Nephron (organoid): Measurements from ENCODE around the gene SEZ6L.

Experiments
- H3K27ac Mint-ChIP-seq, 3 experiments: 2 replicates each; pipeline ENCODE4 v1.8.0; 2020; ENCODE audit warnings: mixed read lengths in 3 of 3, mild to moderate bottlenecking in 2 of 3, moderate library complexity in 1 of 3
- H3K27me3 Mint-ChIP-seq: 2 replicates; pipeline ENCODE4 v1.8.0; 2021; ENCODE audit warnings: low read depth, mild to moderate bottlenecking, moderate library complexity, mixed read lengths
- H3K36me3 Mint-ChIP-seq: 2 replicates; pipeline ENCODE4 v1.8.0; 2020; ENCODE audit warnings: low read depth, mixed read lengths
- H3K4me1 Mint-ChIP-seq: 2 replicates; pipeline ENCODE4 v1.8.0; 2020; ENCODE audit warnings: mixed read lengths
- H3K4me3 Mint-ChIP-seq, 3 experiments: 2 replicates each; pipeline ENCODE4 v1.8.0; 2020; ENCODE audit warnings: mild to moderate bottlenecking in 3 of 3, mixed read lengths in 3 of 3, moderate library complexity in 2 of 3
- H3K9me3 Mint-ChIP-seq: 2 replicates; pipeline ENCODE4 v1.8.0; 2020; ENCODE audit warnings: mixed read lengths
- CTCF ChIP-seq, 3 experiments: fragments of 200-600 bp; sonication (generic); IDR thresholded peaks; one replicate each; pipeline ENCODE4 v1.5.0; 2021; ENCODE audit warnings: antibody characterized with exemption in 3 of 3; ENCODE audit not compliant: unreplicated experiment in 3 of 3

The SEZ6L gene

GRCh38 chr22:26328221-26328620 lies 159.0 kb downstream of the SEZ6L start:
- Mint-ChIP-seq H3K4me1 (no peaks in the 10 kb centered on the region), H3K27me3 (peaks cover 38% of the 10 kb centered on the region), H3K9me3 (no peaks in the 10 kb centered on the region), H3K4me3 (no peak overlapping the region), H3K36me3 (no peaks in the 10 kb centered on the region), H3K27ac (no peak overlapping the region)
- no peak for TF ChIP-seq CTCF (IDR thresholded peaks at IDR 0.05; ENCODE audit: unreplicated experiment in 3 of 3)

GRCh38 chr22:26330971-26331625 lies 161.8 kb downstream of the SEZ6L start:
- no peak overlapping the region for H3K4me3 Mint-ChIP-seq
- no peaks in the 10 kb centered on the region for H3K36me3 Mint-ChIP-seq
- no peaks in the 10 kb centered on the region for H3K4me1 Mint-ChIP-seq
- H3K27me3 Mint-ChIP-seq = peaks cover 56% of the 10 kb centered on the region
- H3K27ac Mint-ChIP-seq = no peak overlapping the region
- no peaks in the 10 kb centered on the region for H3K9me3 Mint-ChIP-seq
- TF ChIP-seq CTCF (IDR thresholded peaks at IDR 0.05; ENCODE audit: unreplicated experiment in 3 of 3) = peak; percentile 78 to 92 (median 84)

GRCh38 chr22:26333088-26333800 lies 164.0 kb downstream of the SEZ6L start:
- Mint-ChIP-seq H3K36me3 (no peaks in the 10 kb centered on the region), H3K27ac (no peak overlapping the region), H3K4me3 (no peak overlapping the region), H3K4me1 (no peaks in the 10 kb centered on the region), H3K9me3 (no peaks in the 10 kb centered on the region), H3K27me3 (peaks cover 69% of the 10 kb centered on the region)
- TF ChIP-seq CTCF (IDR thresholded peaks at IDR 0.05; ENCODE audit: unreplicated experiment in 3 of 3) = no peak

GRCh38 chr22:26334232-26334631 lies 165.0 kb downstream of the SEZ6L start:
- Mint-ChIP-seq H3K27ac (no peak overlapping the region), H3K27me3 (peaks cover 67% of the 10 kb centered on the region), H3K36me3 (no peaks in the 10 kb centered on the region), H3K4me3 (no peak overlapping the region), H3K9me3 (no peaks in the 10 kb centered on the region), H3K4me1 (no peaks in the 10 kb centered on the region)
- TF ChIP-seq CTCF (IDR thresholded peaks at IDR 0.05; ENCODE audit: unreplicated experiment in 3 of 3) = no peak

GRCh38 chr22:26336773-26337172 lies 167.5 kb downstream of the SEZ6L start:
- no peak overlapping the region for H3K27ac Mint-ChIP-seq
- no peaks in the 10 kb centered on the region for H3K36me3 Mint-ChIP-seq
- H3K9me3 Mint-ChIP-seq = no peaks in the 10 kb centered on the region
- no peaks in the 10 kb centered on the region for H3K4me1 Mint-ChIP-seq
- no peak for TF ChIP-seq CTCF (IDR thresholded peaks at IDR 0.05; ENCODE audit: unreplicated experiment in 3 of 3)
- H3K4me3 Mint-ChIP-seq = no peak overlapping the region
- peaks cover 83% of the 10 kb centered on the region for H3K27me3 Mint-ChIP-seq

- H3K27me3 Mint-ChIP-seq = peaks cover 73% of the 10 kb centered on the region
- no peak overlapping the region for H3K4me3 Mint-ChIP-seq
- TF ChIP-seq CTCF (IDR thresholded peaks at IDR 0.05; ENCODE audit: unreplicated experiment in 3 of 3) = no peak
- peaks cover 5% of the 10 kb centered on the region for H3K4me1 Mint-ChIP-seq
- H3K36me3 Mint-ChIP-seq = no peaks in the 10 kb centered on the region
- H3K9me3 Mint-ChIP-seq = no peaks in the 10 kb centered on the region
- no peak overlapping the region for H3K27ac Mint-ChIP-seq
Observed at GRCh38 chr22:26339755-26340154, 170.5 kb downstream of the SEZ6L start.
